T1000 (cell line): ENCODE measurements around the gene LDHAL6A.

Experiments used
- DNase-seq: peaks from one replicate; lab custom pipeline; 2025; ENCODE audit warnings: mixed read lengths; lab: John Stamatoyannopoulos, UW

Gene LDHAL6A

DNA sequence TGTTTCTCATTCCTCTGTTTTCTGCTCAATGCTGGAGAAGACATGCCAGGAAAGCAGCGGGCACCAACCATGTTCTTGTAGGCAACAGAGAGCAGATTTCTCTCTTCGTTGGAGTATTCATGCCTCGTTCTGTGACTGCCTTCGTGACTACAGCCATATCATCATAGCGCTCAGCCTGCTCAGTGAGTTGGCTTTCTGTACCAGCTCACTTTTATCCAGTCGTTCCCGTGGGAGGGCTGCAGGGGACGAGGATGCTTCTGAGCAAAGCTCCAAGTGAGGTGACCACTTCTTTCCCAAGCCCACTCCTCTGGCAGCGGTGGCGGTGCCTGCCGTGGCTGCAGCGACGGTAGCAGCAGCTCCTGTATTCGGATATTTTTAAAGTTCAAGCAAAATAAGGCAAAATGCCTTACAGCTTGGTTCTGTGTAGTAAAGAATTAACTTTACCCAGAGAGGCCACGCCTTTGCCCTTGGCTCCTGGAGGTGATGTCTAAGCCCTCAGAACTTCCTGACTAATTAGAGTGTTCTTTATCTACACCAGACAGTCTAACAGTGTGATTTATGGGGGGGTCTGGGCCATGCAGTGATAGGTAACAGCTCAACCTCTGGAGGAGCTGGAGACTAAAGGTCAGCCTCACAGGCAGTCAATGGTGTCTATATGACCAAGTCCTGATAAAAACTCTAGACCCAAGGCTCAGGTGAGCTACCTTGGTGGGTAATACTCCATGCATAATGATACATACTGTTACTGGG is 35.3 kb downstream of the LDHAL6A start:
- no peak for DNase-seq

DNA sequence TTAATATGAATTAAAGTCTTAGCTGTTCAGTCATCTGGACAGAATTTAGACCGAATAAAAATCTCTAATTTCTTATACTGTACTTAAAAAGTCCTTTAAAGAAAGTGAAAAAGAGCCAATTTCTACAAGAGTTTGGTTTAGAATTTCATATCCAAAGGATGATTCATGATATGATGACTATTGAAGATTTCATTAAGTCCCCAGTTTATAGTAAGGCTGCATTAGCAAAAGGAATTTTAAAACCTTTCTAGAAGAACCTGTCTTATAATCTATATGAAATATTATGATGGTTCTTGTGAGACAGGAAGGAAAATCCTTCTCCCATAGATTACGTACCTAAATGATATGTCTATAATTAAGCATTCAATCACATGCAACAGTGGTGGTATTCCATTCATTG is 36.3 kb downstream of the LDHAL6A start:
- no peak for DNase-seq

DNA sequence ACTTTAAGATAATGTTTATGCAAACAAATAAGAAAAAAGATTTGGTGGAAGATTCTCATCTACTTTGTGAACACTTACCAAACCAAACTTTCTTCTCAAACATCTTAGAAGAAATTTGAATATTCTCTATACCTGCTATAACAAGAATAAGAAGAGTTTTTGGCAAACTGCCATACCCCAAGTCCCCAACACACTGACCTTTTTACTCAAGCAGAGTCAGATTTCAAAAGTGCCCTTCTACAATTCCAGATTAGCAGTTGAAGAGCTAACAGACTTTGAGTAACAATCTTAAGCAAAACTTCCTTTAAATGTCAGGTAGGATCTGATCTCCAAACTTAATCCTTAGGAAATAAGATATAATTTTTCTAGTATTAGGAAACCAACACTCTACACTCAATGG is 37.2 kb downstream of the LDHAL6A start:
- DNase-seq: no peak

DNA sequence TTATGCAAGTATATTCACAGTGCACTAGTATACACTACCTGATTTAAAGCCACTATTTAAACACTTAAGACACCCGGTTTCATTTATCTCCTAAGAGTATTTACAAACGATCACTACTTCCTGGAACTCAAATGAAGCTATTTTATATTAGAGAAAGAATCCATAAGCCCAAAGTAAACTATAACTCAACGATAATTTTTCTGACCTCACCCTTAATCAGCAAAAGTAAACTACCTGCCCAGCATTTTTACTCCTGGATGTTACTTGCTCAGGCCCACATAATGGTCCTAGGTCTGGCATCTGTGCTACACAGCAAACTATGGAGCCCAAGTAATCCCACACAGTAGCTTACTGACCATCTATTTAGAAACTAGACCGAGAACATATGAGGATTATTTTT is 37.7 kb downstream of the LDHAL6A start:
- no peak for DNase-seq

DNA sequence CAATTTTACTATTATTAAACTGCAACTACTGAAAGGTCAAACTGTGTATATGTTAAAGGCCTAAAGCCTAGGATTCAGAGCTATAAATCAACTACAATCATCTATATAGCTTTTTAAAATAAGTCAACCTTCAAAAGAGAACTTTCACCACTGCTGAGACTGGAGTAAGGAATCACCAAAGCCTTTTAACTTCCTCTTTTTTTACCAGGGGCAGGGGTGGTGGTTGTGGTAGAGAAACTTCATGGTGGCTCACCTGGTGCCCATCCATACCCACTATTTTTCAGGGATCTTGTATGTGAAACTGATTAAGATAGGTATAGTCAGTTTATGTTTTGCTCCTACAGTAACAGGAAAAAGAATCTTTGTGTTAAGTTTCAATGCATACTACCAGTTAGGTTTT is 39.6 kb downstream of the LDHAL6A start:
- no peak for DNase-seq

DNA sequence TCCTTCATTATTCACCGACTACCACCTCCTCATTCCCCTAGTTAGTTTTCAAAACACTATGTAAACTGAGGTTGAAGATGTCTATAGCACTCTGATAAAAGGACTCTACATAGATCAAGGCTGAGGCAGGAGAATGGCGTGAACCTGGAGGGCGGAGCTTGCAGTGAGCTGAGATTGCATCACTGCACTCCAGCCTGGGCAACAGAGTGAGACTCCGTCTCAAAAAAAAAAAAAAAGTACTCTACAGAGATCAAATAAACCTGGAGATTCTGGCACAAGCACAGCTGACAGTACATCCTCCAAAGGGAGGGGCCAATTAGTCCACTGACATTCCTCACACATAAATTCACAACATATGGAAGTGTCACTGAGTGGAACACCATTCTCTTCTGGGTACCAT is 40.0 kb downstream of the LDHAL6A start:
- DNase-seq: no peak

DNA sequence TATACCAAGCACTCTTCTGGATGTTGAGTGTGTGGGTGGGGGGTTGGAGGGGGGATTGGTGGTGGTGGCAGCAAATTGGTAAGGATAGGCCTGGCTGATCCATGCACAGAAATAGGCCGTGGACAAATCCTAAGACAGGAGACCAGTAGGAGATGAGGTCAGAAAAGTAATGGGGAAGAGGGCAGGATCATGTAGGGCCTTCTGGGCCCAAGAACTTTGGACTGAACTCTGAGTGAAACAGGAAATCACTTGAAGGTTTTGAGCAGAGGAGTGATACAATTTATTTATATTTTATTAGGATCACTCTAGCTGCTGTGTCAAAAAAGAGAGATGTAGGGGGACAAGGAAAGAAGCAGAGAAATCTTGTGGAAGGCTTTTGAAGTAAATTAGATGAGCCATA is 42.4 kb downstream of the LDHAL6A start:
- DNase-seq: no peak

DNA sequence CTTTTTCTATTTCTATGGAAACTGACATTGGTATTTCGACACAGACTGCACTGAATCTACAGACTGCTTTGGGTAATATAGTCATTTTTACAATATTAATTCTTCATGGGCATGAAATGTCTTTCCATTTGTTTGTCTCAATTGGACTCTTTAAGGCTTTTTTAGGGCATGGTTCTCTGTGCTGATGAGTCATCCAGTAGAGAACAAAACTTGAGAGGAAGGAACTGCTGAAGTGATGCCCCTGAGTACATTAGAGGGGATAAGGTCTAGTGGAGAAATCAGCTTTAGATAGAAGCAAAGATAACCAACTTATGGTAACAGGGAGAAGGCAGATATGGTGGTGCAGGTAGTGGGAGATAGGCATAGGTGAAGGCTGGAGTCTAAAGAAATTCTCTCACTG is 46.0 kb downstream of the LDHAL6A start:
- no peak for DNase-seq

DNA sequence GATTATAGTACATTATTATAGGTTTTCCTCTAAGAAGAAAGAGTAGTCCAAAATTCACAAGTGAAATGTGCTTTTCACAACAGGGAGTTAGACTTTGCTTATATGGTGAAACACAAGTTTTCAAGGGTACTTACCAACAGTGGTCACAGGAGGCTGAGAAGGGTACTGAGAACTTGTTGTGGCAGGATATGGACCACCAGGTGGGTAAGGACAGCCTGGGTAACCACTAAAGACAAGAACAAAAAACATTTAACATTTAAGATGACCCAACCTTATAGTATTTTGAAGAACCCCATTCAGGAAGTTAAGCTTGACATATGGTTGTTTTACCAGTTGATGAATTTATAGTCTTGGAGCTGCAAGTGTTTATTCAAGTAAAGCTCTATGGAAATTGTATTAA is 46.7 kb downstream of the LDHAL6A start:
- no peak for DNase-seq

DNA sequence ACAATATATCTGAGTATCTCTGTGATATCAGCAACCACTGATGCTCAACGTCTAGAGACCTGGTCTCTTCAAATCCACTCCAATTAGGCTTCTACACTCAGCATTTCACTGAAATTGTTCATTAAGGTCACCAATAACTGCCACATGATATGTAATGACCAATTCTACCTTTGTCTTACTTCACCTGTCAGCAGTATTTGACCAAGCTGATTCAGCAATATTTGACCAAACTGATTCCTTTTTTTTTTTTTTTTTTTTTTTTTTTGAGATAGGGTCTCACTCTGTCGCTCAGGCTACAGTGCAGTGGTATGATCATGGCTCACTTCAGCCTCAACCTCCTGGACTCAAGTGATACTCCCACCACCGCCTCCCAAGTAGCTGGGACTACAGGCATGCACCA is 65.5 kb downstream of the LDHAL6A start:
- no peak for DNase-seq

DNA sequence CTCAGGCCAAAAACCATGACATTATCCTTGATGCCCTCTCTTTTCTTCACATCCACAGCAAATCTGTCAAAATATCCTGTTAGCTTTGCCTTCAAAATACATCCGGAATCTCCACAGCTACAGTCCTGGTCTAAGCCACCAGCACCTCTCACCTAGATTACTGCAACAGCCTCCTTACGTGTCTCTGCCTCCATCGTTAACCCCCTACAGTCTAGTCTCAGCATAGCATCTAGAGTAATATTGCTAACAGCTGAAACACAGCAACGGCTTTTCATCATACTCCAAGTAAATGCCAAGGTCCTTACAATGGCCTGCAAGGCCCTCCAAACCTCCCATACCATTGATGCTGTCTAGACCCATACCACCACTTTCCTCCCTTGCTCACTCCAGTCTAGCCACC is 66.7 kb downstream of the LDHAL6A start:
- DNase-seq: no peak

DNA sequence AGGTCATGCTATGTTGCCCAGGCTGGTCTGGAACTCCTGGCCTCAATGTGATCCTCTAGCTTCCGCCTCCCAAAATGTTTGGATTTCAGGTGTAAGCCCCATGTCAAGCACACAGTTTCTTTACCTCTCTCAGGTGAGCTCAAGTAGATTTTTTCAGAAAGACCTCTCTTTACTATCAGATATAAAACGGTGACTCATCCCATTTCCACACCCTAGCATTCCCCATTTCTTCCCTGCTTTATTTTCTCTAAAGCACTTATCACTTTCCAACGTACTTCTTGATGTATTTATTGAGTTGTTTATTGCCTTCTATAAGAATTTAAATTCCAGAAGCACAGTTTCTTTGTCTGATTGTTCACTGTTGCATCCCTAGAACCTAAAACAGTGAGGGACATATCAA is 67.4 kb downstream of the LDHAL6A start:
- no peak for DNase-seq

DNA sequence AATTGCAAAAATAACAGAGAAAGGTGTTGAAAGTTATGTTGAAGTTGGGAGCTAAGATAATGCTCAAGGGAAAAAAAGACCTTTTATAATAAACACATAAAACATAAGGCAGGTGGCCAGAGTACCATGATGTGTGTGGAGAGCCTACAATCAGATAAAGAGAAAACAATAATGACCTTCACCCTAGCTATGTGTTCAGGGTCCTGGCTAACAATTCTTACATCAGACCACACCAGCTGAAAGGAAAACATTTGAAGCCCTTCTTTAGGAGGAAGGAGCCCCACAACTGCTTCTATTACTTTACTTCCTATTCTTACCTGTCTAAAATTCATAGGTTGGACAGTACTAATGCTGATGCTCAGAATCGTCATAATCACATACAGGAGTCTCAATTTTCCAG is 68.6 kb downstream of the LDHAL6A start:
- no peak for DNase-seq

DNA sequence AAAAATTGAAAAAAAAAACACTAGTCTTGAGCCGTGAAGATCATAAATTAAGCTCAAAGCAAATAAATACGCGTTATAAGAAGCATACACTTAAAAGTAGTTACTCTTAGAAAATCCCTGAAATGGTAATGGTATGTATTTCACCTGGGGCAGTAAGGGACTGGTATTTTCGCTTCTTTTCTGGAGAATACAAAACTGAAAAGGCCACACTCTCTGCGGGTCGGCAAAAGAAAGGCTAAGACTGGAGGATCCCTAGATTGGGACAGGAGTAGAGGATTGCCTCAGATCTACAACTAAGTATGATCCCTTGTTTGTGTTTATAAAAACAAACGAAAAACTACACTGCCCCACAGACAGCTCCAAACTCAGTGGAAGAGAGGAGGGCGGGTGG is 70.5 kb downstream of the LDHAL6A start:
- DNase-seq: no peak

DNA sequence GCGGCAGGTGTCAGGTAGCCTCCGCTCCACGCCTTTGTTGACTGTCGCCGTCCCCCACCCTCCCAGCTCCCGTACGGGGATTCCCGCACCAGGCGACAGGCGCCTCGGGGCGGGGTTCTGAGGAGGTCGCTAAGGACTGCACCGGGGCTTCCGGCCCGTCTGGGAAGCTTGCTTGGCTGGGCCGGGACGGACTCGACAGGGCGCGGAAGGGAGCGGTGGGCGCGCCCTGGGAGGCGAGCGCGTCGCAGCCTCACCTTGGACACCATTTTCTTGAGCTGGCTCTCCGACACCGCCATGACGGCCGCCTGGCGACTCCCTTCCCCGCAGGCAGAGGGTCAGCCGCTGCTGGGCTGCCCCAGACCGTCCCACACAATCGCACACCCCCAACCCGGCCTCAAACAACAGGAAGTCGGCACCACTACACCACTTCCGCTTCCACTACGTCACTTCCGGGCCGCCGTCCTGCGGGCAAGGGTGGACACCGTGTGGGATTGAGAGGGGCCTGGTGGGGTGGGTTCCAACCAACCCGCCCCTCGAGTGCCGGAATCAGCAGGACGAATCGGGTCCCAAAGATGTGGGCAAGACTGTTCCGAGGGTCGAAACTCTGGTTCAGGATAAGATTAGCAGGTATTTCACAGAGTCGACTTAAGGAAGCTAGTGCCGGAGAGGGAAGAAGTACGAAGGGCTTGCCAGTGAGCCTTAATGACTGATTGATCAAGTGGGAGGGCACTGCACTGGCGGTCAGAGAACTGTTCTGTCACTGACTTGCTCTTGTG is 71.1 kb downstream of the LDHAL6A start, which contains the start of gene TSG101:
Gene TSG101 (minus strand): TSS at position 422 of the 776 bp plus-strand sequence. CDS start 126 bp downstream, at position 296.
- peak; percentile 78 for DNase-seq

DNA sequence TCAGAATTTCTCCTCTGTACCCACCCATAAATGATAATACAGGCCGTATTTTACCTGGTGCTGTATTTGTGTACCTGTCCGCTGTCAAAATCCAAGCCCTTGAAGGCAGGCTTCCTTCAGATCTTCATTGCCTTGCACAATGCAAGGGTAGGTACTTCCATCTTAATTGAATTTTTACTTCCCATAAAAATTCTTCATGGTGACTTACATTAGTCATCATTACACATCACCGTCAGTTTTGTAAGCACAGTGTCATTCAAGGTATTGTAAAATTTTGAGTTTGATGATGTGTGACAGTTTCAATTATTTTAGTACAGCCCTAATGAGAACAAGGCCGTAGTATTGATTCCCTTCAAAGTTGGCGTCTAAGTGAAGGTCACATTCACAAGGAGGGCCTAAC is 71.9 kb downstream of the LDHAL6A start:
- no peak for DNase-seq
